K562 (cell line): Measurements from ENCODE around the gene HMCN2. TPM values are rescaled to one million over a fixed set of nuclear protein-coding genes. Genes with fewer than 3 reads are reported as not detected.

ENCODE experiments used
- HOXB6 ChIP-seq: fragments of 250-450 bp; sonication (Bioruptor Pico); IDR thresholded peaks from 2 replicates; pipeline ENCODE4 v1.5.1; 2022; ENCODE audit warnings: mild to moderate bottlenecking, borderline replicate concordance
- TCF7 ChIP-seq: sonication (generic); IDR thresholded peaks from 2 replicates; pipeline ENCODE4 v1.6.1; 2016; ENCODE audit warnings: antibody characterized with exemption, borderline replicate concordance
- ZC3H4 ChIP-seq: sonication (generic); formaldehyde crosslinking; IDR thresholded peaks from 2 replicates; pipeline ENCODE4 v1.9.0; 2021; ENCODE audit warnings: missing genetic modification reagents, borderline replicate concordance
- polyA plus RNA-seq, 8 experiments: library from polyadenylated mRNA; depleted of rRNA in 4 of 8; stranded (reverse) in 5 of 8; unstranded in 3 of 8; fragments of >200 nt; fragmentation: Nextera tagmentation in 2 of 8; fragmentation: Illumina TruSeq in 1 of 8; extraction: Ambion mirVana in 2 of 8; extraction: Trizol in 1 of 8; gene quantifications; 2 replicates each; pipeline versions ENCODE4 v1.2.1 to v1.2.3, GENCODE V29; 2011 to 2014; ENCODE audit warnings: inconsistent platforms in 1 of 8, missing spikeins in 1 of 8
- total RNA-seq, 7 experiments: library from RNA; depleted of rRNA in 6 of 7; stranded (reverse); fragments of >200 nt in 6 of 7; fragmentation: Illumina TruSeq in 2 of 7; extraction: Trizol in 2 of 7; gene quantifications; 2 replicates each; pipeline versions ENCODE4 v1.2.1 to v1.2.3, GENCODE V29; 2011 to 2021; ENCODE audit warnings: low replicate concordance in 1 of 7
- TF ChIP-seq, protein P1 (sequence below): sonication (generic); formaldehyde crosslinking; IDR thresholded peaks from 2 replicates; pipeline ENCODE4 v1.8.1; 2023; ENCODE audit warnings: mild to moderate bottlenecking, missing genetic modification reagents
- TF ChIP-seq, protein P2 (sequence below): IDR thresholded peaks from 3 replicates; pipeline ENCODE4 v1.6.1; 2011; ENCODE audit warnings: borderline replicate concordance, mild to moderate bottlenecking, moderate library complexity; ENCODE audit not compliant: insufficient read length; ENCODE audit errors: extremely low read depth
- TF ChIP-seq, protein P3 (sequence below): sonication (generic); formaldehyde crosslinking; IDR thresholded peaks from 2 replicates; pipeline ENCODE4 v1.8.1; 2023; ENCODE audit warnings: missing genetic modification reagents, mild to moderate bottlenecking, borderline replicate concordance
- TF ChIP-seq, protein P4 (sequence below), 2 experiments: fragments of 150-350 bp in 1 of 2; IDR thresholded peaks; 2 replicates each; pipeline ENCODE4 v1.6.1; 2012 to 2016; ENCODE audit warnings: low read depth in 2 of 2, low read length in 2 of 2, mild to moderate bottlenecking in 1 of 2, moderate library complexity in 1 of 2

The HMCN2 gene
- total and polyA plus RNA-seq, 9 of the 15 experiments (the other 6 are each of a cell fraction or from before 2014, with no cell fraction given): 0.01 TPM; not detected in 8

DNA sequence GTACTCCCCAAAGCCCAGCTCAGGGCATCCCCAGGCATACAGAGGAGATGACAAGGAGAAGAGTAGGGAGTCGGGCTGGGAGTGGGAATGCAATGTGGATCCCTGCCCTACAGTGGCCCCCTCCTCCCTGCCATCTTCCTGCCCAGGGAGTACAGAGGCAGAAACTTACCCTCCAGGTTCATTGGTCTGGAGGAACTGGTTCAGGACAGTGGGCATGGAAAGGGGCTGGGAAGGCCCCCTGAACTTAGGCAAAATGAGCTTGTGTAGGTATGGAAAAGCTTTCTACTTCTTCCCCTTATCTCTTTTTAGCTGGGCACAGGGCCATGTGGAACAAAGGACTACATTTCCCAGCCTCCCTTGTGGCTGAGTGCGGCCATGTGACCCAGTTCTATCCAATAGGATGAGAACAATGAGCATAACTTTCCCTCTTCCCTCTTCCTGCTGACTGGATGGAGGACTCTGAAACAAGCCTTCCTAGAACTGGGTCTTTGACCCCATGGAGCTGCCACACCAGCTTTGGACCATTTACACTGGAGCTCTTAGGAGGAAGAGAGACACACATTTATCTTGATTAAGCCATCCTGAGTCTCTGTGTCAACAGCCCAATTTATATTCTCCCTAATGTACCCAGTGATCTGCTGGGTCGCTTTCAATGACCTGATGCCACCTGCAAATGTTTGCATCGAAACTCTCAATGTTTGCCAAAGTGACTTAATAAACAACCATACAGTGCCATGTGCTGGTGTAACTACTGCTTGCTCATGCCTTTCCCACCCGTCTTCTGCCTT lies 25.0 kb upstream of the HMCN2 start (continued):
- TF ChIP-seq, protein P1, sequence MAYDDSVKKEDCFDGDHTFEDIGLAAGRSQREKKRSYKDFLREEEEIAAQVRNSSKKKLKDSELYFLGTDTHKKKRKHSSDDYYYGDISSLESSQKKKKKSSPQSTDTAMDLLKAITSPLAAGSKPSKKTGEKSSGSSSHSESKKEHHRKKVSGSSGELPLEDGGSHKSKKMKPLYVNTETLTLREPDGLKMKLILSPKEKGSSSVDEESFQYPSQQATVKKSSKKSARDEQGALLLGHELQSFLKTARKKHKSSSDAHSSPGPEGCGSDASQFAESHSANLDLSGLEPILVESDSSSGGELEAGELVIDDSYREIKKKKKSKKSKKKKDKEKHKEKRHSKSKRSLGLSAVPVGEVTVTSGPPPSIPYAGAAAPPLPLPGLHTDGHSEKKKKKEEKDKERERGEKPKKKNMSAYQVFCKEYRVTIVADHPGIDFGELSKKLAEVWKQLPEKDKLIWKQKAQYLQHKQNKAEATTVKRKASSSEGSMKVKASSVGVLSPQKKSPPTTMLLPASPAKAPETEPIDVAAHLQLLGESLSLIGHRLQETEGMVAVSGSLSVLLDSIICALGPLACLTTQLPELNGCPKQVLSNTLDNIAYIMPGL: no peak
- TF ChIP-seq, protein P2, sequence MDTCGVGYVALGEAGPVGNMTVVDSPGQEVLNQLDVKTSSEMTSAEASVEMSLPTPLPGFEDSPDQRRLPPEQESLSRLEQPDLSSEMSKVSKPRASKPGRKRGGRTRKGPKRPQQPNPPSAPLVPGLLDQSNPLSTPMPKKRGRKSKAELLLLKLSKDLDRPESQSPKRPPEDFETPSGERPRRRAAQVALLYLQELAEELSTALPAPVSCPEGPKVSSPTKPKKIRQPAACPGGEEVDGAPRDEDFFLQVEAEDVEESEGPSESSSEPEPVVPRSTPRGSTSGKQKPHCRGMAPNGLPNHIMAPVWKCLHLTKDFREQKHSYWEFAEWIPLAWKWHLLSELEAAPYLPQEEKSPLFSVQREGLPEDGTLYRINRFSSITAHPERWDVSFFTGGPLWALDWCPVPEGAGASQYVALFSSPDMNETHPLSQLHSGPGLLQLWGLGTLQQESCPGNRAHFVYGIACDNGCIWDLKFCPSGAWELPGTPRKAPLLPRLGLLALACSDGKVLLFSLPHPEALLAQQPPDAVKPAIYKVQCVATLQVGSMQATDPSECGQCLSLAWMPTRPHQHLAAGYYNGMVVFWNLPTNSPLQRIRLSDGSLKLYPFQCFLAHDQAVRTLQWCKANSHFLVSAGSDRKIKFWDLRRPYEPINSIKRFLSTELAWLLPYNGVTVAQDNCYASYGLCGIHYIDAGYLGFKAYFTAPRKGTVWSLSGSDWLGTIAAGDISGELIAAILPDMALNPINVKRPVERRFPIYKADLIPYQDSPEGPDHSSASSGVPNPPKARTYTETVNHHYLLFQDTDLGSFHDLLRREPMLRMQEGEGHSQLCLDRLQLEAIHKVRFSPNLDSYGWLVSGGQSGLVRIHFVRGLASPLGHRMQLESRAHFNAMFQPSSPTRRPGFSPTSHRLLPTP: no peak
- TF ChIP-seq, protein P3, sequence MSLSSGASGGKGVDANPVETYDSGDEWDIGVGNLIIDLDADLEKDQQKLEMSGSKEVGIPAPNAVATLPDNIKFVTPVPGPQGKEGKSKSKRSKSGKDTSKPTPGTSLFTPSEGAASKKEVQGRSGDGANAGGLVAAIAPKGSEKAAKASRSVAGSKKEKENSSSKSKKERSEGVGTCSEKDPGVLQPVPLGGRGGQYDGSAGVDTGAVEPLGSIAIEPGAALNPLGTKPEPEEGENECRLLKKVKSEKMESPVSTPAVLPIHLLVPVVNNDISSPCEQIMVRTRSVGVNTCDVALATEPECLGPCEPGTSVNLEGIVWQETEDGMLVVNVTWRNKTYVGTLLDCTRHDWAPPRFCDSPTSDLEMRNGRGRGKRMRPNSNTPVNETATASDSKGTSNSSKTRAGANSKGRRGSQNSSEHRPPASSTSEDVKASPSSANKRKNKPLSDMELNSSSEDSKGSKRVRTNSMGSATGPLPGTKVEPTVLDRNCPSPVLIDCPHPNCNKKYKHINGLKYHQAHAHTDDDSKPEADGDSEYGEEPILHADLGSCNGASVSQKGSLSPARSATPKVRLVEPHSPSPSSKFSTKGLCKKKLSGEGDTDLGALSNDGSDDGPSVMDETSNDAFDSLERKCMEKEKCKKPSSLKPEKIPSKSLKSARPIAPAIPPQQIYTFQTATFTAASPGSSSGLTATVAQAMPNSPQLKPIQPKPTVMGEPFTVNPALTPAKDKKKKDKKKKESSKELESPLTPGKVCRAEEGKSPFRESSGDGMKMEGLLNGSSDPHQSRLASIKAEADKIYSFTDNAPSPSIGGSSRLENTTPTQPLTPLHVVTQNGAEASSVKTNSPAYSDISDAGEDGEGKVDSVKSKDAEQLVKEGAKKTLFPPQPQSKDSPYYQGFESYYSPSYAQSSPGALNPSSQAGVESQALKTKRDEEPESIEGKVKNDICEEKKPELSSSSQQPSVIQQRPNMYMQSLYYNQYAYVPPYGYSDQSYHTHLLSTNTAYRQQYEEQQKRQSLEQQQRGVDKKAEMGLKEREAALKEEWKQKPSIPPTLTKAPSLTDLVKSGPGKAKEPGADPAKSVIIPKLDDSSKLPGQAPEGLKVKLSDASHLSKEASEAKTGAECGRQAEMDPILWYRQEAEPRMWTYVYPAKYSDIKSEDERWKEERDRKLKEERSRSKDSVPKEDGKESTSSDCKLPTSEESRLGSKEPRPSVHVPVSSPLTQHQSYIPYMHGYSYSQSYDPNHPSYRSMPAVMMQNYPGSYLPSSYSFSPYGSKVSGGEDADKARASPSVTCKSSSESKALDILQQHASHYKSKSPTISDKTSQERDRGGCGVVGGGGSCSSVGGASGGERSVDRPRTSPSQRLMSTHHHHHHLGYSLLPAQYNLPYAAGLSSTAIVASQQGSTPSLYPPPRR: no peak
- no peak for TF ChIP-seq TCF7
- TF ChIP-seq, protein P4, sequence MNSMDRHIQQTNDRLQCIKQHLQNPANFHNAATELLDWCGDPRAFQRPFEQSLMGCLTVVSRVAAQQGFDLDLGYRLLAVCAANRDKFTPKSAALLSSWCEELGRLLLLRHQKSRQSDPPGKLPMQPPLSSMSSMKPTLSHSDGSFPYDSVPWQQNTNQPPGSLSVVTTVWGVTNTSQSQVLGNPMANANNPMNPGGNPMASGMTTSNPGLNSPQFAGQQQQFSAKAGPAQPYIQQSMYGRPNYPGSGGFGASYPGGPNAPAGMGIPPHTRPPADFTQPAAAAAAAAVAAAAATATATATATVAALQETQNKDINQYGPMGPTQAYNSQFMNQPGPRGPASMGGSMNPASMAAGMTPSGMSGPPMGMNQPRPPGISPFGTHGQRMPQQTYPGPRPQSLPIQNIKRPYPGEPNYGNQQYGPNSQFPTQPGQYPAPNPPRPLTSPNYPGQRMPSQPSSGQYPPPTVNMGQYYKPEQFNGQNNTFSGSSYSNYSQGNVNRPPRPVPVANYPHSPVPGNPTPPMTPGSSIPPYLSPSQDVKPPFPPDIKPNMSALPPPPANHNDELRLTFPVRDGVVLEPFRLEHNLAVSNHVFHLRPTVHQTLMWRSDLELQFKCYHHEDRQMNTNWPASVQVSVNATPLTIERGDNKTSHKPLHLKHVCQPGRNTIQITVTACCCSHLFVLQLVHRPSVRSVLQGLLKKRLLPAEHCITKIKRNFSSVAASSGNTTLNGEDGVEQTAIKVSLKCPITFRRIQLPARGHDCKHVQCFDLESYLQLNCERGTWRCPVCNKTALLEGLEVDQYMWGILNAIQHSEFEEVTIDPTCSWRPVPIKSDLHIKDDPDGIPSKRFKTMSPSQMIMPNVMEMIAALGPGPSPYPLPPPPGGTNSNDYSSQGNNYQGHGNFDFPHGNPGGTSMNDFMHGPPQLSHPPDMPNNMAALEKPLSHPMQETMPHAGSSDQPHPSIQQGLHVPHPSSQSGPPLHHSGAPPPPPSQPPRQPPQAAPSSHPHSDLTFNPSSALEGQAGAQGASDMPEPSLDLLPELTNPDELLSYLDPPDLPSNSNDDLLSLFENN (IDR thresholded peaks at IDR 0.05; ENCODE audit: low read depth in 2 of 2, low read length in 2 of 2): no peak
- TF ChIP-seq HOXB6 (CRISPR knock-in tag): no peak
- TF ChIP-seq ZC3H4 (CRISPR knock-in tag): no peak
